ENCODE measurements around the gene SORCS2. TPM values are rescaled to one million over a fixed set of nuclear protein-coding genes. Genes with fewer than 3 reads are reported as not detected.

Gene SORCS2
- polyA plus RNA-seq, 3 donors = 0.46 to 0.55 TPM; not detected in 1

DNA sequence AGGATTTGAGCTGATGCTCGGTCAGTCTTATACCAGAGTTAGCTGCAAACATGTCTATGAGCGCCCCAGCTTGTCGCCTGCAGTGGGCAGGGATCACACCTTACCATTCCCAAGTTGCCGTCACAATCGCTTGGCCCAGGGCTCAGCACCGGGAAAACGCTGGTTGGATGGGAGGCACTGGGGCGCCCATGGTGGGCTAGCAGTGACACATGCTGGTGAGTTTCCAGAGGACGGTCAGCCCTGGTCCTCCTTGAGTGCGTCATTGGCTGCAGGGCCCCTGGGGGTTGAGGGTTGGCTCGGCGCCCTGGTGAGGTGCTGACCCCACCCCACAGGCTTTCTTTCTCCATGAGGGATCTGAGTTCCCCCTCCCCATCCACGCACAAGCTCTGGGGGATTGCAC is 50.4 kb downstream of the SORCS2 start:
- no peak overlapping the region for H3K4me2 ChIP-seq (replicated peaks; ENCODE audit: extremely low read depth, low read length, poor library complexity, severe bottlenecking)
- no peaks in the 10 kb centered on the region for H3K4me1 Mint-ChIP-seq

DNA sequence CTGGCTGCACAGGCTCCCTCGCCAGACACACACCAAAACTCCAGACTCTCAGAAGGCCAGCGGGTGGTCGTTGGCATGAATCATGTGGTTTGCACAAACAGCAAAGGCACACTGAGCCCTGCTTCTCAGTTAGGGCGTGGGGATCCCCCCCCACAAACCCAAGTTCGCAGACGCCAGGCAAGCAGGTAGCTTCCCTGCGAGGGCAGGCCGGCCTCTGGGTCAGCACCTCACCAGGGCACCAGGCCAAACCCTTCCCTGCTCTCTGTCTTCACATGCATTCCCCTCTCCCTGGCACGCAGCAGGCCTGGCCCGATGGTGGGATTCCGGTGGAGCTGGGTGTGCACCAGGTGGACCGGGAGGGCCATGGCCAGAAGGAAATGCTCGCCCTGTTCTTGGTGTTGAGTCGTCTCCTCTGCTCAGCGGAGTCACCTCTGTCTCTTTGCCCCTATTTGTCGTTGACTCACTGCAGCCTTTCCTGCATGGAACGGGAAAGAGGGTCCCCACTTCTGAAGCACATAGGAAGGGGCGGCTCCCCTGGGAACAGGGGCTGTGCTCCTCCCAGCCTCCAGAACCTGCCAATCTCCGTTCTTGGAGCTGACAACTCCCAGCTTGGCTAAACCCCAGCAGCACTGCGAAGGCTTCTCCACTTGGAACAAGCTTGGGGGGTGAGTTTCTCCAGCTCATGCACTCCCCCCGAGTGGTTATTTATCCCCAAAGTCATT is 51.4 kb downstream of the SORCS2 start:
- Histone ChIP-seq H2AFZ (ENCODE audit: insufficient read depth, low read depth, low read length, poor library complexity, severe bottlenecking) (no peak overlapping the region), H3K27me3 (ENCODE audit: control insufficient read depth in 2 of 2, insufficient read depth in 2 of 2, low read length in 2 of 2) (no peaks in the 10 kb centered on the region), H3K27ac (ENCODE audit: low read depth in 1 of 2, low read length in 2 of 2) (no peak overlapping the region), H4K20me1 (ENCODE audit: insufficient read depth, low read length) (no peaks in the 10 kb centered on the region), H3K4me2 (replicated peaks; ENCODE audit: extremely low read depth, low read length, poor library complexity, severe bottlenecking) (no peak overlapping the region), H3K9ac (ENCODE audit: insufficient read depth, low read length, poor library complexity, severe bottlenecking) (no peak overlapping the region), H3K4me1 (ENCODE audit: control insufficient read depth in 1 of 2, insufficient read depth in 2 of 2, low read length in 2 of 2) (no peaks in the 10 kb centered on the region), H3K9me3 (replicated peaks in 1 of 2; ENCODE audit: control insufficient read depth in 1 of 2, insufficient read depth in 1 of 2, low read length in 2 of 2) (peaks cover 0 to 4% of the 10 kb centered on the region in 2 donors), H3K79me2 (ENCODE audit: insufficient read depth, low read length) (no peaks in the 10 kb centered on the region), H3K36me3 (replicated peaks in 1 of 2; ENCODE audit: control insufficient read depth in 1 of 2, insufficient read depth in 2 of 2, low read length in 2 of 2) (no peaks in the 10 kb centered on the region), H3K4me3 (replicated peaks in 1 of 3; ENCODE audit: low read depth in 2 of 3, low read length in 3 of 3) (no peak overlapping the region)
- WGBS (ENCODE audit: insufficient coverage) = 90% methylated on average over 21 of the region's 21 CpGs
- peaks cover 2 to 6% (median 5%) of the 10 kb centered on the region in 3 donors for H3K27me3 Mint-ChIP-seq (ENCODE audit: low read depth in 3 of 3)
- H3K36me3 Mint-ChIP-seq = no peaks in the 10 kb centered on the region
- TF ChIP-seq, protein P1, sequence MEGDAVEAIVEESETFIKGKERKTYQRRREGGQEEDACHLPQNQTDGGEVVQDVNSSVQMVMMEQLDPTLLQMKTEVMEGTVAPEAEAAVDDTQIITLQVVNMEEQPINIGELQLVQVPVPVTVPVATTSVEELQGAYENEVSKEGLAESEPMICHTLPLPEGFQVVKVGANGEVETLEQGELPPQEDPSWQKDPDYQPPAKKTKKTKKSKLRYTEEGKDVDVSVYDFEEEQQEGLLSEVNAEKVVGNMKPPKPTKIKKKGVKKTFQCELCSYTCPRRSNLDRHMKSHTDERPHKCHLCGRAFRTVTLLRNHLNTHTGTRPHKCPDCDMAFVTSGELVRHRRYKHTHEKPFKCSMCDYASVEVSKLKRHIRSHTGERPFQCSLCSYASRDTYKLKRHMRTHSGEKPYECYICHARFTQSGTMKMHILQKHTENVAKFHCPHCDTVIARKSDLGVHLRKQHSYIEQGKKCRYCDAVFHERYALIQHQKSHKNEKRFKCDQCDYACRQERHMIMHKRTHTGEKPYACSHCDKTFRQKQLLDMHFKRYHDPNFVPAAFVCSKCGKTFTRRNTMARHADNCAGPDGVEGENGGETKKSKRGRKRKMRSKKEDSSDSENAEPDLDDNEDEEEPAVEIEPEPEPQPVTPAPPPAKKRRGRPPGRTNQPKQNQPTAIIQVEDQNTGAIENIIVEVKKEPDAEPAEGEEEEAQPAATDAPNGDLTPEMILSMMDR (IDR thresholded peaks at IDR 0.05) = no peak
- peaks cover 2 to 7% (median 3%) of the 10 kb centered on the region in 7 donors for H3K9me3 Mint-ChIP-seq
- H3K27ac Mint-ChIP-seq = no peak overlapping the region
- no peak overlapping the region for H3K4me3 Mint-ChIP-seq
- no peaks in the 10 kb centered on the region for H3K4me1 Mint-ChIP-seq
- intact Hi-C loops (cut with micrococcal nuclease) = no loop called here
- no peak for DNase-seq

More for the DNA sequence above, 50.4 kb downstream of the SORCS2 start:
- Histone ChIP-seq H4K20me1 (ENCODE audit: insufficient read depth, low read length) (no peaks in the 10 kb centered on the region), H3K9me3 (replicated peaks in 1 of 2; ENCODE audit: control insufficient read depth in 1 of 2, insufficient read depth in 1 of 2, low read length in 2 of 2) (peaks cover 6 to 11% of the 10 kb centered on the region in 2 donors), H3K27ac (ENCODE audit: low read depth in 1 of 2, low read length in 2 of 2) (no peak overlapping the region), H3K9ac (ENCODE audit: insufficient read depth, low read length, poor library complexity, severe bottlenecking) (no peak overlapping the region), H2AFZ (ENCODE audit: insufficient read depth, low read depth, low read length, poor library complexity, severe bottlenecking) (no peak overlapping the region), H3K4me1 (ENCODE audit: control insufficient read depth in 1 of 2, insufficient read depth in 2 of 2, low read length in 2 of 2) (no peaks in the 10 kb centered on the region), H3K36me3 (replicated peaks in 1 of 2; ENCODE audit: control insufficient read depth in 1 of 2, insufficient read depth in 2 of 2, low read length in 2 of 2) (no peaks in the 10 kb centered on the region), H3K4me3 (replicated peaks in 1 of 3; ENCODE audit: low read depth in 2 of 3, low read length in 3 of 3) (no peak overlapping the region), H3K27me3 (ENCODE audit: control insufficient read depth in 2 of 2, insufficient read depth in 2 of 2, low read length in 2 of 2) (no peaks in the 10 kb centered on the region), H3K79me2 (ENCODE audit: insufficient read depth, low read length) (no peaks in the 10 kb centered on the region)
- Mint-ChIP-seq H3K4me3 (no peak overlapping the region), H3K27ac (no peak overlapping the region), H3K9me3 (peaks cover 7 to 15% (median 9%) of the 10 kb centered on the region in 7 donors), H3K27me3 (ENCODE audit: low read depth in 3 of 3) (peaks cover 5 to 8% (median 6%) of the 10 kb centered on the region in 3 donors), H3K36me3 (no peaks in the 10 kb centered on the region)
- DNase-seq = no peak
- TF ChIP-seq, protein P1 (IDR thresholded peaks at IDR 0.05) = no peak
- WGBS (ENCODE audit: insufficient coverage) = 81% methylated on average over 7 of the region's 13 CpGs
- intact Hi-C loops (cut with micrococcal nuclease) = no loop called here

All from CD14-positive monocyte (primary cell).